Upper lobe of right lung (tissue), 1 donor: Measurements from ENCODE around the gene CCL21. TPM values are rescaled to one million over a fixed set of nuclear protein-coding genes. Genes with fewer than 3 reads are reported as not detected.

Source experiments
- ATAC-seq: fragments of 200-7000 bp; cut with Tn5 transposase; one replicate; pipeline ENCODE4 v1.9.1; 2020; ENCODE audit warnings: mild to moderate bottlenecking, moderate library complexity
- DNase-seq: peaks from one replicate; pipeline ENCODE4 v3.0.0-alpha.2; 2020
- H3K27ac ChIP-seq: fragments of 200-600 bp; one replicate; pipeline ENCODE4 v1.8.0; 2022
- H3K27me3 ChIP-seq: fragments of 200-600 bp; one replicate; pipeline ENCODE4 v1.8.0; 2022; ENCODE audit warnings: mild to moderate bottlenecking
- H3K36me3 ChIP-seq: fragments of 200-600 bp; one replicate; pipeline ENCODE4 v1.8.0; 2022
- H3K4me1 ChIP-seq: fragments of 200-600 bp; one replicate; pipeline ENCODE4 v1.8.0; 2022
- H3K4me3 ChIP-seq: fragments of 200-600 bp; one replicate; pipeline ENCODE4 v1.8.0; 2022; ENCODE audit warnings: mild to moderate bottlenecking
- H3K9me3 ChIP-seq: fragments of 200-600 bp; one replicate; pipeline ENCODE4 v1.8.0; 2022
- intact Hi-C: fragments of 100-400 bp; cut with DNase I; formaldehyde crosslinking; loops from one replicate; pipeline ENCODE4 v1.11.0; 2022
- total RNA-seq: library from RNA; stranded (reverse); fragmentation: NEBNext Ultra II Directional; extraction: Animal tissue kit (Norgen Biotek cat#: 25700); gene quantifications from one replicate; pipeline ENCODE4 v1.2.1, GENCODE V29; 2021
- TF ChIP-seq, protein P1 (sequence below): fragments of 200-600 bp; IDR thresholded peaks from one replicate; pipeline ENCODE4 v1.8.0; 2022; ENCODE audit warnings: antibody characterized with exemption
- donor health status: DM: no; HTN: yes; CAD: no; lungs with severe emphysema.

The CCL21 gene
- total RNA-seq, 1 donor from 2014 or later, result 37.7 TPM

GRCh38 chr9:34701769-34702736, 7.9 kb downstream of the CCL21 start:
- Histone ChIP-seq H3K9me3 (no peaks in the 10 kb centered on the region), H3K4me3 (peak overlapping the region; percentile 62), H3K27ac (peak overlapping the region; percentile 33), H3K36me3 (no peaks in the 10 kb centered on the region), H3K27me3 (no peaks in the 10 kb centered on the region), H3K4me1 (no peaks in the 10 kb centered on the region)
- DNase-seq (peak; percentile 93), ATAC-seq (peak; percentile 94)
- intact Hi-C loops, result no loop called here
- TF ChIP-seq, protein P1, sequence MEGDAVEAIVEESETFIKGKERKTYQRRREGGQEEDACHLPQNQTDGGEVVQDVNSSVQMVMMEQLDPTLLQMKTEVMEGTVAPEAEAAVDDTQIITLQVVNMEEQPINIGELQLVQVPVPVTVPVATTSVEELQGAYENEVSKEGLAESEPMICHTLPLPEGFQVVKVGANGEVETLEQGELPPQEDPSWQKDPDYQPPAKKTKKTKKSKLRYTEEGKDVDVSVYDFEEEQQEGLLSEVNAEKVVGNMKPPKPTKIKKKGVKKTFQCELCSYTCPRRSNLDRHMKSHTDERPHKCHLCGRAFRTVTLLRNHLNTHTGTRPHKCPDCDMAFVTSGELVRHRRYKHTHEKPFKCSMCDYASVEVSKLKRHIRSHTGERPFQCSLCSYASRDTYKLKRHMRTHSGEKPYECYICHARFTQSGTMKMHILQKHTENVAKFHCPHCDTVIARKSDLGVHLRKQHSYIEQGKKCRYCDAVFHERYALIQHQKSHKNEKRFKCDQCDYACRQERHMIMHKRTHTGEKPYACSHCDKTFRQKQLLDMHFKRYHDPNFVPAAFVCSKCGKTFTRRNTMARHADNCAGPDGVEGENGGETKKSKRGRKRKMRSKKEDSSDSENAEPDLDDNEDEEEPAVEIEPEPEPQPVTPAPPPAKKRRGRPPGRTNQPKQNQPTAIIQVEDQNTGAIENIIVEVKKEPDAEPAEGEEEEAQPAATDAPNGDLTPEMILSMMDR, result peak; percentile 99

DNA sequence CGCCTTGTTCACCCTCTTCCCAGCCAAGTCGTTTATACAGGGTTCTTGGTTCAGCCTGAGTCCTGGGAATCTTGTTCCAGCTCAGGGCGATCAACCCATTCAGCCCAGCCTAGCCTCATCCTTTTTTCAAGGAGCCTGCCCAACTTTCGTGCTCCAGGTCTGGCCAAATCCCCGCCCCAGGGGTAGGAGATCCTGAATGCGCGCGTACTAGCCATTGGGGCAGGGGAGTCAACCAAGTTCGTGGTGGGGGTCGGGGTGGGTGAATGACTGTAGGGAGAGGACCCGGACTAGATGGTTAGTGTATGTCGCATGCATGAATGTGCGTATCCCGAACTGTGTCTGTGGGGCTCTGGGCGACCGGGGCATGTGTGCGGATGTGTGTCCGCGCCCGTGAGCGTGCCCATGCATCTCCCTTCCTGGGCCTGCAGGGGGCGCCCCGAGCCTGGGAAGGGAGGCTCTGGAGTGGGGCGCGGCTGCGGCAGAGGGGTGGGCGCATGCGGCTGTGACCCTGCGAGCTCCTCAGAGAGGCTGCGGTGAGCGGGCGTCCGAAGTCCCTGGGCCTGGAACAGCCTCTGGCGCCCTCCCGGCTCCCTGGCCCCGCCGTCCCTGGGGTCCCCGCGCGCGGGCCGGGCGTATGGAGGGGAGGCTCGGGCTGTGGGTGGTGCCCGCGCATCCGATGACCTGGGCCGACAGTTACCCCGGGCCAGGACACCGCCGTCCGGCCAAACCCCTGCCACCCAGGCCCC, 8.7 kb downstream of the CCL21 start:
- no peaks in the 10 kb centered on the region for H3K4me1 ChIP-seq
- ATAC-seq, result peak; percentile 96
- no peaks in the 10 kb centered on the region for H3K36me3 ChIP-seq
- peak overlapping the region; percentile 62 for H3K4me3 ChIP-seq
- no peaks in the 10 kb centered on the region for H3K9me3 ChIP-seq
- TF ChIP-seq, protein P1, result peak; percentile 94
- peak; percentile 89 for DNase-seq
- intact Hi-C loops, result no loop called here
- H3K27me3 ChIP-seq, result no peaks in the 10 kb centered on the region
- H3K27ac ChIP-seq, result peak overlapping the region; percentile 33

GRCh38 chr9:34694811-34695210, 15.1 kb downstream of the CCL21 start:
- Histone ChIP-seq H3K27ac (no peak overlapping the region), H3K4me1 (peaks cover 4% of the 10 kb centered on the region), H3K36me3 (no peaks in the 10 kb centered on the region), H3K9me3 (no peaks in the 10 kb centered on the region), H3K27me3 (no peaks in the 10 kb centered on the region), H3K4me3 (no peak overlapping the region)
- DNase-seq (no peak), ATAC-seq (no peak)
- TF ChIP-seq, protein P1, result no peak
- intact Hi-C loops, result no loop called here

DNA sequence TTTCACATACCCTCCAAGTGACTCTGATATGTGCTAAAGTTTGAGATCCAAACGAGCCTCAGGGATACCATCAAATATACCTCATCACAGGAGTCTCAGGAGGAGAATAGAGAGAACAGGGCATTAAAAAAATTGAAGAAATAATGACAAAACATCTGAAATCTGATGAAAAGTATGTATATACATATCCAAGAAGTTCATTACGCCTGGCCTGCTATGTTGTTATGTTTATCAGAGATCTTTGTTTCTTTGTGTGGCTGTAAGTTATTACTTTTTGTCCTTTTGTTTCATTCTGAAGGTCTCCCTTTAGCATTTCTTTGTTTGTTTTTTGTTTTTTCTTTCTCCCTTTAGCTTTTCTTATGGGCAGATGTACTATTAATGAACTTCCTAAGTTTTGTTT, 16.4 kb downstream of the CCL21 start:
- Histone ChIP-seq H3K27me3 (no peaks in the 10 kb centered on the region), H3K36me3 (no peaks in the 10 kb centered on the region), H3K9me3 (no peaks in the 10 kb centered on the region), H3K27ac (no peak overlapping the region), H3K4me1 (peaks cover 4% of the 10 kb centered on the region), H3K4me3 (no peak overlapping the region)
- DNase-seq (no peak), ATAC-seq (no peak)
- TF ChIP-seq, protein P1, result no peak
- intact Hi-C loops, result no loop called here

- ATAC-seq, result no peak
- H3K27me3 ChIP-seq, result no peaks in the 10 kb centered on the region
- H3K4me1 ChIP-seq, result peaks cover 4% of the 10 kb centered on the region
- H3K36me3 ChIP-seq, result no peaks in the 10 kb centered on the region
- no peak overlapping the region for H3K4me3 ChIP-seq
- TF ChIP-seq, protein P1, result no peak
- intact Hi-C loops, result no loop called here
- no peak for DNase-seq
- no peak overlapping the region for H3K27ac ChIP-seq
- H3K9me3 ChIP-seq, result no peaks in the 10 kb centered on the region
Measured at GRCh38 chr9:34691936-34692315, 18.0 kb downstream of the CCL21 start.
